Measurements from ENCODE around the gene PHF2.

The PHF2 gene

DNA sequence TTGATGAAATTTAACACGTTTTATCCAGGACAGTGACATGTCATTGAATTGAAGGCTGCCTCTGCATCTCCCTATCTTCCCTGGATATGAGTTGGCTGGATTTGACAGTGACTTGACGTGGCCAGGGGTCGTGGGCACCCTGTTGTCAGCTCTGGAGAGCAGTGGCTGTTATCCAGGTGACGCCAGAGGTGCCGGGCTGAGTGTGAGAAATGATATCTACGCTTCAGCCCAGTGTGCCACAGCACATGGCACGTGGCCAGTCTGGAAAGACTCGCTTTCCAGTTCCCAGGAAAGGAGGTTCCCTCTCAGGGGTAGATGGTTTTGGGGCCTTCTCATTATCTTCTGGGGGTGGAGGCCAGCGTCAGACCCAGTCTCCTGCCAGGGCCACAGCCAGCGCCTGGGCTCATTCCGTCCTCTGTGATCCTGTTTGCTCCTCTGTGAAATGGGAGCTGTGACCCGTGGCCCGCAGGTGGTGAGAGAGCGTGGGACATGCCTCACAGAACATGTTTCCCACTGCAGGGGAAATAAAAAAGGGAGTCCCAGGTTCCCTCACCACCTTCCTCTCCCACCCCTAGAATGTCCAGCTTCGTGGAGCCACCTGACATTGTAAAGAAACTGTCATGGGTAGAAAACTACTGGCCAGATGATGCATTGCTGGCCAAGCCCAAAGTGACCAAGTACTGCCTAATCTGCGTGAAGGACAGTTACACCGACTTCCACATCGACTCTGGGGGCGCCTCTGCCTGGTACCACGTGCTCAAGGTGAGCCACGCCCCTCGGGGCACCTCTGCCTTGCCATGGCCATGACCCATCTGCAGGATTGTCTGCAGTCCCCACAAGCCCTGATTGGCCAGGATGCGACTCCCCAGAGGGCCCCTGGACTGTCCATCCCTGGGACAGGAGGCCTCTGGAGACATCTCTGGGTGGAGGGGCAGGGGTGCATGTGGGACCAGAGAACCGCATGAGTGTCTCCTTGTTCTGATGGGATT, 76.5 kb downstream of the PHF2 start:
- DNase-seq (ENCODE audit: low spot score) = no peak

DNA sequence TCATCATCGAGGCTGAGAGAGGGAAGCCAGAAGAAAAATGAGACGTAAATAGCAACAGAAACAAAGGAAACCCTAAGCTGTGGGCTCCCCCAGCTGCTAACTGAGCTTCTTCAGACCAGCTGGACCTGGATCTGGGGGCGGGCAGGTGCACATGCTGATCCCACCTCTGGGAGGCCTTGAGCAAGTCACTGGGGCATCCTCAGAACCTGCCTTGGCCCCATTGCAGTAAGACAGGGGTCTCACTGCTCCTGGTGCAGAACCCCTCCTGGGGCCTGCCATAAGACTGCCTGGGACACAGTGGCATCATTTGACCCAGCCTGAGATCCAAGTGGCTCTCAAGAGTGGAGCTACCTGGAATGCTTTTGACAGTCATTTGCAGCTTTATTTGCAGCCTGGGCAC, 77.4 kb downstream of the PHF2 start:
- no peak for DNase-seq (ENCODE audit: low spot score)

GRCh38 chr9:93654351-93654961, 78.1 kb downstream of the PHF2 start:
- DNase-seq (ENCODE audit: low spot score) = no peak

DNA sequence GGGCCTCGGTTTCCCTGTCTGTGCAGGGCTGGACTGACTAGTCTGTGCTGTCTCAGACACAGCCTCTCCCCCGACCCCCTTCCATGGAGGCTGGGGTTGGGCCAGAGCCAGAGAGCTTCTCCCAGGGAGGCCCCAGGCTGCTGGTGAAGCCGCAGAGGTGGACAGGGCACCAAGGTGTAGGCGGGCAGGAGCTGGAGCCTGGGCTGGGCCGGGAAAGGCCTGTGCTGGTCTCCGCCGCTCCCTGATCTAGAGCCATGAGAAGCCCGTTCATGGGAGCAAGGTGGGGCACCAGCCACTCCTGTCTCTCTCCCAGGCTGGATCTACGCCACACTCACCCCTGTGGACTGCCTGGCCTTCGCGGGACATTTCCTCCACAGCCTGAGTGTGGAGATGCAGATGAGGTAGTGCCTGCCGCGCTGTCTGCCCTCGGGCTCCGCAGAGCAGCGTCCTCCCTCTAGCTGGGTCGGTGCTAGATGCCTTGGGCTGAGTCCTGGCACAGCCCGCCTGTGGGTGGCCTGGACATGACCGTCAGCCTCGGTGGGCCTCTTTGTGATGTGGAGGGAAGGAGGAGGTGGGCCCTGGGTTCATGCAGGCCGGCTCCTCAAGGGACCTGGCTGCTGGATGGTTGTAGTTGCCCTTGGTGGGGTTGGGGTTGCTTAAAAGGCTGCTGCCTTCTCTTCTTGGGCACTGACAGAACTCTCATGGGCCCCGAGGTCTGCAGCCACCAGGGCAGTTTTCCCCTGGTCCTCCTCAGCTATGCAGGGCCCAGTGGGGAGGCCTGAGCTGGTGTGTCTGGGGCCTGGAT, 79.4 kb downstream of the PHF2 start:
- DNase-seq (ENCODE audit: low spot score) = no peak

- no peak for DNase-seq (ENCODE audit: low spot score)
These were observed 80.2 kb downstream of the PHF2 start for GRCh38 chr9:93656426-93657239.

- no peak for DNase-seq (ENCODE audit: low spot score)
These were observed 81.1 kb downstream of the PHF2 start for GRCh38 chr9:93657331-93658111.

DNA sequence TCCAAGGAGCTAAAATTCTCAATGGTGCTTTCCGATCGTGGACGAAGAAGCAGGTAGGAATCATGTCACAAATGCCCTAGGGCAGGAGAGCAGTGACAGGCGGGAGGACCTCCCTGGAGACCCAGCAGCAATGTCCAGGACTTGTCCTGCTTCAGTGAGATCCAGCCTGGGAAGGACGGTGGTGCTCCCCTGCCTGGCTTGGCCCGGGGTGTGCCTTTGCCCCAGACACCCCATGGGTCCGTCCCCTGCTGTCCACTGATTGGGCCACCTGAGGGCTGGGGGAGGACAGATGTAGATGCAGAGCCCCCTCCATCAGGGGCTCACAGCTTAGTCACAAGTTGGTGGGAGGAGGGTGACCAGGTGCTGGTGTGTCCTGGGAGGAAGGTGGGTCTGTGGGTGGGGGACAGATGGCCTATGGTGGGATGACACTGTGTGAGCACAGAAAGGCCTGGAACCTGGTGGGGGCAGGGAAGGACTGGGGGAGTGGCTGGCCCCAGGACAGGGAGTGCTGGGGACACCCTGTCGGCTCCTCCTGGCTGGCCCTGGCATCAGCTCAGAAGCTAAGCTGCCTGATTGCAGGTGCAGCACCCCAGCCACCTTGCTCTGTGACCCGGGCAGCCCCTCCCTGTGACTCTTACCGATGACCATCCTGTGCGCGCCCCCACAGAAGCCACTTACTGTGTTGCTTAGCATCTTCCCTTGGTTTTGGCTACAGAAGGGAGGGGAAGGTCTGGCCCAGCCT, 82.0 kb downstream of the PHF2 start:
- DNase-seq (ENCODE audit: low spot score) = no peak

GRCh38 chr9:93659044-93659836, 82.9 kb downstream of the PHF2 start:
- DNase-seq (ENCODE audit: low spot score) = no peak

DNA sequence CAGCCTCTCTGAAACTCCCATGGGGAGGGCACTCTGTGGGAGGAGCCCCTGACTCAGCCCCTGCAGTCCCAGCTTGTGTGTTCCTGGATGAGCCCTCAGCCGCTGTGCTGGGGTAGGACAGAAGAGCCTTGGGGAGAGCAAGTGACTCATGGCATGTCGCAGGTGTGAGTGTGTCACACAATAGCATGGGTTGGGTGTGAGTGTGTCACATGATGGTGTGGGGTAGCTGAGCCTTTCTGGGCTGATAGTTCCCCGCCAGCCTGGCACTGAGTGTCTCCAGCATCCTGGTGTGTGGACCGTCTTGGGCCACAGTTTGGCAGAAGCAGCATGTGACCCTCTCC, 83.4 kb downstream of the PHF2 start:
- DNase-seq (ENCODE audit: low spot score) = no peak

DNA sequence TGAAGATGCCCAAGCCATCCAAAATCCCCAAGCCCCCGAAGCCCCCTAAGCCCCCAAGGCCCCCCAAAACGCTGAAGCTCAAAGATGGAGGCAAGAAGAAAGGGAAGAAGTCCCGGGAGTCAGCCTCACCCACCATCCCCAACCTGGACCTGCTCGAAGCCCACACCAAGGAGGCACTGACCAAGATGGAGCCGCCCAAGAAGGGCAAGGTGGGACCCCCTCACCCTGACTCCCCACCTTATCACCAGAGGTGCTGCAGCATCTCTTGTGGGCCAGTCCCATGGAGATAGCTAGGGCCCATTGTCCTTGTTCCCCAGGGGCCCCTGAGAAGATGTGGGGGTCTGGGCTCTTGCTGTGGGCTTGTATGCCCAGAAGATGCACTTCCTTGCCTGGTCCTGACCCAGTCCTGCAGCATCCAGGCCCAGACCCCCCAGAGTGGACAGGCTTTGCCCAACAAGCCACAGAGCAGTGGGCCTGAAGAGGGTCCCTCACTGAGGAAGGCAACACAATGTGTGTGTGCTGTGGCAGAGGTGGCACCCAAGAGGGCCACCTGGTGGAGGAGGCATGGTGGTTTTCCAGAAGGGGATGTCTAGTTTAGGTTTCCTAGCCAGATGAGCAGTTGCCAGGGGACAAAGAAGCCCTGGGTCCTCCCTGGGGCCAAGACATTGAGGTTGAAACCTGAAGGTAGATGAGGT, 84.1 kb downstream of the PHF2 start:
- no peak for DNase-seq (ENCODE audit: low spot score)

DNA sequence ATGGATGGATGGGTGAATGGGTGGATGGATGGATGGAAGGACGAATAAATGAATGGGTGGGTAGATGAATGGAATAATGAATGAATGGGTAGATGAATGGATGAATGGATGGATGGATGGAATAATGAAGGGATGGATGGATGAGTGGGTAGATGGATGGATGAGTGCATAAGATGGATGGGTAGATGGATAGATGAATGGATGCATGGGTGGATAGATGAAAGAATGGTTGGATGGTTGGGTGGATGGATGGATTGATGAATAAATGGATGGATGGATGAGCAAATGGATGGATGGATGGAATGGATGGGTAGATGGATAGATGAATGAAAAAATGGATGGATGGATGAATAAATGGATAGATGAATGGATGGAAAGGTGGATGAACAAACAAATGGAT, 85.2 kb downstream of the PHF2 start:
- no peak for DNase-seq (ENCODE audit: low spot score)

DNA sequence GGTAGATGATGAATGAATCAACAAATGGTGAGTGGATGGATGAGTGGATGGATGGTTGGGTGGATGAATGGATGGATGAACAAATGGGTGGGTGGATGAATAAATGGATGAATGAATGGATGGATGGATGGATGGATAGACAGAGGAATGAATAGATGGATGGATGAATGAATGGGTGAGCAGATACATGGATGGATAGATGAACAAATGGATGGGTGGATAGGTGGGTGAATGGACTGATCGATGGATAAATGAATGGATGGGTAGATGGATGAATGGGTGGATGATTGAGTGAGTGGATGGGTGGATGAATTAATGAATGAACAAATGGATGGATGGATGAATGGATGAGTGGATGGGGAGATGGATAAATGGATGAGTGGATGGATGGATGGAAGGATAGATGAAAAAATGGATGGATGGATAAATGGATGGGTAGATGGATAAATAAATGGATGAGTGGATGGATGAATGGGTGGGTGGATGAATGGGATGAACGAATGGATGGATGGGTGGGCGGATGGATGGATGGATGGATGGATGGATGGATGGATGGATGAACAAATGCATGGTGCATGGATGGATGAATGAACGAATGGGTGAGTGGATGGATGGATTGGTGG, 85.7 kb downstream of the PHF2 start:
- DNase-seq (ENCODE audit: low spot score) = no peak

DNA sequence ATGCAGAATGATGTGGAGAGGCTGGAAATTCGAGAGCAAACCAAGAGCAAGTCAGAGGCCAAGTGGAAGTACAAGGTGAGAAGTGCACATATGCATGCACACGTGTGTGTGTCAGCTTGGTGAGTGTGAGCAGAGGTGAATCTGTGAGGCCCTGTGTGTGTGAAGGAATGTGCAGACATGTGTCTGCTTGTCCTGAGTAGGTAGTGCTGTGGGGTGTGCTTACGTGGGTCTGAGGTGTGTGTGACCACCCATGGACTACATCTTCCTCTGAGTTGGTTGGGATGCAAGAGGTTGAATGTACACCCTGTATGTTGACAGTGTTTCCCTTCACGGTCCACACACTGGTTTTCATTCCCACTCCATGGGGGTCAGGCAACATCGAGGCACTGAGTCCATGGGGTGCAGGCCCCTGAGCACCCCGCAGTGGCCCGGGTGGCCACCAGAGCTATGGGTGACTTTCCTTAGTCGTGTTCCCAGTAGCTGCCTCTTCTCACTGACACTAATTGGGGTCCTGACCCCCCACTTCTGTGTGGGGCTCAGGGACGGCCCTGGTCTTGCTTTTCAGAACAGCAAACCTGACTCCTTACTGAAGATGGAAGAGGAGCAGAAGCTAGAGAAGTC, 86.7 kb downstream of the PHF2 start:
- DNase-seq (ENCODE audit: low spot score) = no peak

DNA sequence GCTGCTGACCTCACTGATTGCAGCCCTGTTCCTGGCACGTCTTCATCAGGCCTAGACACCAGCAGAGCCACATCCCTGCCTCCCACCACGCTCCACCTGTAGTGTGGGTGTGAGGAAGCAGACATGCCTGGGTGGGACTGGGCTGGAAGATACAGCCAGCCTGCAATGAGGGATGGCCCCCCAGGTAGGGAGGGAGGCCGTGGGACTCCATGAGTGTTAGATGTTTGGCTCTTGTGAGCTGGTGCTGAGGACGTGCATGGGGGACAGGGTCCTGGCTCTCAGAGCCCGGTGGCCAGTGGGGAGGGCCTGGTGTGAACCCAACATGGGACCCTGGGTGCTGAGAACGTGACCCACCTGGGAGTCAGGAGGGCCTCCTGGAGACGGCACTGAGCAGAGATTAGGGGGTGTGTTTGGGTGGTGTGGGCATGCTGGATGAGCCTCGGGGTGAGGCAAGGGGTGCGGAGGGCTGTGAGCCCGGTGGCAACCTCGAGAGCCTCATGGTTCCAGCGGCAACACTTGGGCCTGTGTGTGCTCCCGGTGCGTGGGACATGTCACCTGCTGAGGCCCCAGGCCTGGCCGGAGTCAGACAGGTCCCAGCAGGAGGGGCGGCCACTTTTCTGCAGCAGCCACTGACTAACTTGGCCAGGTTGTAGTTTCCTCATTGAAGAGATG, 87.6 kb downstream of the PHF2 start:
- DNase-seq (ENCODE audit: low spot score) = no peak

- DNase-seq (ENCODE audit: low spot score) = no peak
These were observed 88.3 kb downstream of the PHF2 start for GRCh38 chr9:93664549-93665120.

- no peak for DNase-seq (ENCODE audit: low spot score)
These were observed 88.8 kb downstream of the PHF2 start for GRCh38 chr9:93665128-93665636.

All from CD4-positive, alpha-beta T cell treated with Interleukin-2 at 100 ng/mL for 4 hours (primary cell).